Stimulated activated memory B cell treated with anti-CD40 and anti-IgM and Interleukin-4, amounts not matched to agents 10 μg/mL and 1 μg/mL and 100 μg/mL, for 72 hours (primary cell): ENCODE data around the gene SLC7A1.

Experiments
- ATAC-seq: fragments of 150-1000 bp; cut with Tn5 transposase; 2 replicates; pipeline ENCODE4 v1.10.0; 2021
- H3K27ac Mint-ChIP-seq: one replicate; pipeline ENCODE4 v1.8.0; 2022; ENCODE audit warnings: mild to moderate bottlenecking, mixed read lengths
- H3K27me3 Mint-ChIP-seq: one replicate; pipeline ENCODE4 v1.8.0; 2022; ENCODE audit warnings: mixed read lengths
- H3K36me3 Mint-ChIP-seq: one replicate; pipeline ENCODE4 v1.8.0; 2022; ENCODE audit warnings: mixed read lengths
- H3K4me1 Mint-ChIP-seq: one replicate; pipeline ENCODE4 v1.8.0; 2022; ENCODE audit warnings: mixed read lengths
- H3K4me3 Mint-ChIP-seq: one replicate; pipeline ENCODE4 v1.8.0; 2022; ENCODE audit warnings: mild to moderate bottlenecking, moderate library complexity, mixed read lengths
- H3K9me3 Mint-ChIP-seq: one replicate; pipeline ENCODE4 v1.8.0; 2022; ENCODE audit warnings: mixed read lengths

Gene SLC7A1

DNA sequence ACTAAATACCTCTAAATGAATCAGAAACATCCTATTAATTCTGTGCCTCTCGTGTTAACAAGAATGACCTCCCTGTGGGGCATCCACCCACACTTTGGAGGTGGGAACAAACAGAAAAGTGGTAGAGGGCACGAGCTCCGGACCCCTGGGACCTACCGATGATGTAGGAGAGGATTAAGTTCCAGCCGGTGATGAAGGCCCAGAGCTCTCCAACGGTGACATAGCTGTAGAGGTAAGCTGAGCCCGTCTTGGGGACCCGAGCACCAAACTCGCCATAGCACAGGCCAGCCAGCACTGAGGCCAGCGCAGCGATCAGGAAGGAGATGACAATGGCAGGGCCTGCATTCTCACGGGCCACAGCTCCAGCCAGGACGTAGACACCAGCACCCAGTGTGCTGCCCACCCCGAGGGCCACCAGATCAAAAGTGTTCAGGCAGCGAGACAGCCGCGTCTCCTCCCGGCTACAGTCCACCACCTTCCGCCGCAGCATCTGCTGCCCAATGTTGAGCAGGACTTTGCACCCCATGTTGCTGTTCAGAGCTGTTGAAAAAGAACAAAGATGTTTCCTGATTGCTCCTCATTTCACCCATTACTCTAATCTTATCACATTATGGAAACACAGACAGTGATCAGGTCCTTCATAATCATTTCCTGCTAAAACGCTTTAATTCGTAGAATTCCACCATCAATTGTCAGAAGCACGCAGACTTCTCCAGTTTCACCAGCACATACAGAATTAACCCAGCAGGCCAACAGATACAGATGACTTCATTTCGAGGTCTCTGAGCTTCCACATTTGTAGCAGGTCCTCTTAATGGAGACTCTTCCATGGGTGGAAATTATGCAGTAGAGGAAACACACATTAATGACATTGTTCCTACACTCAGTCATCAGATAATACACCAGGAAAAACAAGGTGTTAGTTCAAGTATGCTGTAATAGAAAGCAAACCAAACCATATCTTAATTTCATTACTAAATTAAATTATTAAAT lies 59.5 kb downstream of the SLC7A1 start:
- no peak for ATAC-seq
- no peaks in the 10 kb centered on the region for H3K9me3 Mint-ChIP-seq
- H3K4me3 Mint-ChIP-seq, result no peak overlapping the region
- H3K4me1 Mint-ChIP-seq, result peaks cover 4% of the 10 kb centered on the region
- peaks cover 42% of the 10 kb centered on the region for H3K36me3 Mint-ChIP-seq
- no peak overlapping the region for H3K27ac Mint-ChIP-seq
- no peaks in the 10 kb centered on the region for H3K27me3 Mint-ChIP-seq

DNA sequence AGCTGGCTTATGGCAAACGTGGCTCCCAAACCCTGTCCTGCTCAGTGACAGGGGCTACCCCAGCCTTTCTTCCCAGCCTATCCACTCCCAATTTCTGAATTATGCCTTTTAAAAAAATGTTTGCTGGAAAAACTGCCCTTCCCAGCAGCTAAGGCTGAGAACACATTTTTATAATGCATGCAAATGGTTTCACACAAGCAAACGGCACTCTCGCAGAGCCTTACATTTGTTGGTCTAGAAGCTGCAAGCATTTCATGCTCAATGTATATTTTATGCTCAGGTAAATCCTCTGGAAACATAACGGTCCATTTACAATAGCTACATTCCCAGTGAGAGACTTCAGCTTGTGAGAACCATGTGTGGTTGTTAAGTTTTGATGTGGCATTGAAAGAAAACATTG lies 61.4 kb downstream of the SLC7A1 start:
- peaks cover 56% of the 10 kb centered on the region for H3K36me3 Mint-ChIP-seq
- ATAC-seq, result no peak
- no peaks in the 10 kb centered on the region for H3K27me3 Mint-ChIP-seq
- no peak overlapping the region for H3K27ac Mint-ChIP-seq
- H3K9me3 Mint-ChIP-seq, result no peaks in the 10 kb centered on the region
- H3K4me3 Mint-ChIP-seq, result no peak overlapping the region
- no peaks in the 10 kb centered on the region for H3K4me1 Mint-ChIP-seq

GRCh38 chr13:29532821-29533220 lies 62.7 kb downstream of the SLC7A1 start:
- H3K36me3 Mint-ChIP-seq, result peaks cover 60% of the 10 kb centered on the region
- no peaks in the 10 kb centered on the region for H3K9me3 Mint-ChIP-seq
- no peaks in the 10 kb centered on the region for H3K4me1 Mint-ChIP-seq
- H3K27ac Mint-ChIP-seq, result no peak overlapping the region
- H3K27me3 Mint-ChIP-seq, result no peaks in the 10 kb centered on the region
- ATAC-seq, result no peak
- no peak overlapping the region for H3K4me3 Mint-ChIP-seq

GRCh38 chr13:29532116-29532515 lies 63.4 kb downstream of the SLC7A1 start:
- H3K4me1 Mint-ChIP-seq, result no peaks in the 10 kb centered on the region
- no peaks in the 10 kb centered on the region for H3K27me3 Mint-ChIP-seq
- no peak overlapping the region for H3K4me3 Mint-ChIP-seq
- no peak for ATAC-seq
- H3K27ac Mint-ChIP-seq, result no peak overlapping the region
- H3K36me3 Mint-ChIP-seq, result peaks cover 64% of the 10 kb centered on the region
- no peaks in the 10 kb centered on the region for H3K9me3 Mint-ChIP-seq

GRCh38 chr13:29530901-29531300 lies 64.6 kb downstream of the SLC7A1 start:
- H3K4me3 Mint-ChIP-seq, result no peak overlapping the region
- ATAC-seq, result no peak
- peaks cover 67% of the 10 kb centered on the region for H3K36me3 Mint-ChIP-seq
- no peaks in the 10 kb centered on the region for H3K27me3 Mint-ChIP-seq
- H3K4me1 Mint-ChIP-seq, result no peaks in the 10 kb centered on the region
- no peaks in the 10 kb centered on the region for H3K9me3 Mint-ChIP-seq
- no peak overlapping the region for H3K27ac Mint-ChIP-seq

- Mint-ChIP-seq H3K9me3 (no peaks in the 10 kb centered on the region), H3K4me3 (no peak overlapping the region), H3K27me3 (no peaks in the 10 kb centered on the region), H3K27ac (no peak overlapping the region), H3K36me3 (peaks cover 63% of the 10 kb centered on the region), H3K4me1 (no peaks in the 10 kb centered on the region)
- no peak for ATAC-seq
These were observed 65.7 kb downstream of the SLC7A1 start for GRCh38 chr13:29529754-29530153.

DNA sequence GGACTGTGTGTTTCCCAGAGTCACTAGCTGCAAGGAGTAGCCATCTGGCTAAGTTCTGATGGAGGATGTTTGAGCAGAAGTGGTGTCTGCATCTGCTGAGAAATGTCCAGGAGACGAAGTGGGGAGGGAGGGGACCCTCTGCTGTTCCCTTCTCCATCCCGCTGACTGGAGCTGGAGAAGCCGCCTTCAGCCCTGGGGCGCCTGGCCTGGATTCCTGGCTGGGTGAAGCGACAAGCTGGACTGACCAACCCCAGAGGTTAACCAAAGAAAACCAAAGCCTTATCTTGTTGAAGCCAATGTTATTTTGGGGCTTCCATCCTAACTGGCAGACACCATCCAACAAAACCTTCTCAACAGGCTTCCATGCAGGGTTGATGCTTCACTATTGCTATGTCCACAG lies 67.6 kb downstream of the SLC7A1 start:
- Mint-ChIP-seq H3K9me3 (no peaks in the 10 kb centered on the region), H3K36me3 (peaks cover 59% of the 10 kb centered on the region), H3K27me3 (no peaks in the 10 kb centered on the region), H3K27ac (no peak overlapping the region), H3K4me3 (no peak overlapping the region), H3K4me1 (no peaks in the 10 kb centered on the region)
- no peak for ATAC-seq

GRCh38 chr13:29527511-29527910 lies 68.0 kb downstream of the SLC7A1 start:
- ATAC-seq, result no peak
- H3K27me3 Mint-ChIP-seq, result no peaks in the 10 kb centered on the region
- no peak overlapping the region for H3K4me3 Mint-ChIP-seq
- no peaks in the 10 kb centered on the region for H3K9me3 Mint-ChIP-seq
- no peak overlapping the region for H3K27ac Mint-ChIP-seq
- H3K4me1 Mint-ChIP-seq, result no peaks in the 10 kb centered on the region
- peaks cover 56% of the 10 kb centered on the region for H3K36me3 Mint-ChIP-seq

DNA sequence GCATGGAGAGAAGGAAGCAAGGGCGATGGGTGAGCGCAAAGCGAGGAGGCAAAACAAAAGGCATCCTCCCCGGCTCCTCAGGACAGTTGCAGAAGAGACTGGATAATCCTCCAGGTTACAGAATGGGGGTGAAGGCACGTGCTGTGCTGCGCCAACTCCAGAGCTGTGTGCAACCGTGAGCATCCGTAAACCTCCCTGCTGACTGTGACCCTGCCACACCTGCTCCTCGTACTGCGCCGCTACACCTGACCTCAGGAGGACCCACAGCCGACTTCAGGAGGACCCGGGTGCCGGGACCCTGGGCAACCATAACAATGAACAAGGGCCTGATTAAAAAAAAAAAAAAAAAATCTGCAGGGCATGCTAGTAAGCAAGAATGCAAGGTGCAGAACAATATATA lies 68.7 kb downstream of the SLC7A1 start:
- Mint-ChIP-seq H3K4me3 (no peak overlapping the region), H3K27ac (no peak overlapping the region)

DNA sequence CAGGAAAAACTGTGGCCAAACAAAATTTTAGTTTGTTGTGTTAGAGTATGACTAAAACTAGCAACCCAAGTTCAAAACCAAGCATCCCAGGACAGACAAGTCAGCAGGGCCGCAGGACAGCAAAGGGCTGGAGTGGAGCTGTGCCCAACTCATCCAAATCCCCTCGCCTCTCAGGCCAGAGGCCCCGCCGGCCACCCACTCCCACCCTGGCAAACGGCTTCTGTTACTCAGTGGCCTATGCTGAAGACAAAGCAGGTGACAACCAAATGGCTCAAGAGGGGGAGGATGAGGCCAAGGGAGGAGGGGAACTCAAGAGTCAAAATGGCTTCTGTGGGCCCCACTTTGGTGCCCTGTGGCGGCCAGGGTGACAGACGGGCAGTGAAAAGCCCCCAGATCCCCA lies 69.7 kb downstream of the SLC7A1 start:
- Mint-ChIP-seq H3K27me3 (no peaks in the 10 kb centered on the region), H3K4me3 (no peak overlapping the region)

More for the DNA sequence above, 68.7 kb downstream of the SLC7A1 start:
- no peak for ATAC-seq
- no peaks in the 10 kb centered on the region for H3K27me3 Mint-ChIP-seq
- H3K36me3 Mint-ChIP-seq, result peaks cover 57% of the 10 kb centered on the region
- no peaks in the 10 kb centered on the region for H3K9me3 Mint-ChIP-seq
- no peaks in the 10 kb centered on the region for H3K4me1 Mint-ChIP-seq

DNA sequence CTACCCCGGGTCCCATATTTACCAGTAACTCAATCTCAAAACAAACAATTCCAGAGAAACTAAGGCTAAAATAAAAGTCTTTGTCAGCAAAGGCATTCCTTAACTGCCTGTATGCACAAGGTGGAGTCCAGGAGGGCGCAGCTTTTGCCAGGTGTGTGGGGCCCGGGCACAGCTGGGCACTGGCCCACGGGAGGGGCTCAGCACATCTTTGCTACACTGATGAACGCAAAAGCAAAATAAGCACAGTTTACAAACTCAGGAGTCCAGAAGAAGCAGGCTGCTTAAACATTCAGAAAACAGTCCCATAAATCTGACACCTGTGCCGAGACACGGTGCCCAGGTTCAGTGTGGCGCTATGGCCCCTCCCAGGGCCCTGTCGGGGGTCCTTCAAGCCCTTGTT lies 70.8 kb downstream of the SLC7A1 start:
- Mint-ChIP-seq H3K27ac (no peak overlapping the region), H3K27me3 (no peaks in the 10 kb centered on the region), H3K36me3 (peaks cover 50% of the 10 kb centered on the region), H3K9me3 (no peaks in the 10 kb centered on the region), H3K4me1 (no peaks in the 10 kb centered on the region), H3K4me3 (no peak overlapping the region)
- no peak for ATAC-seq

More for the DNA sequence above, 69.7 kb downstream of the SLC7A1 start:
- Mint-ChIP-seq H3K9me3 (no peaks in the 10 kb centered on the region), H3K36me3 (peaks cover 55% of the 10 kb centered on the region), H3K4me1 (no peaks in the 10 kb centered on the region), H3K27ac (no peak overlapping the region)
- no peak for ATAC-seq

DNA sequence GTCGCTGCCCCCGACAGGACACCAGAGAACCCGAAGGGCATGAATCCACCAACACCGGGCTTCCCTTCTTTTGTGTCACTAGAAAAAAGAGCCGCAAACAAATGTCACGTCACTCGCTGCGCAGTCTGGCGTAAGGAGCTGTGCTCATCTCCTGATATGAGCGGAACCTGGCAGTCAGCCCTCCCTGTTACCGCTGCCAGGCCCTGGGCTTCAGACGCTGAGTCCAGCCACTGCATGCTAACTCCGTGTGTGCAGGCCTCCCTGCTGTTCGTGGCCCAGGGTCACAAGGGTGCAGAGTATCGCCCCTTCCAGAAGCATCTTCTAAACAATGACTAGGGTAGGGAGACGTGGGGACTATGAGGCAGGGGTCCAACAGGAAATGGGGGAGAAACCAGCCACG lies 71.3 kb downstream of the SLC7A1 start:
- Mint-ChIP-seq H3K27me3 (no peaks in the 10 kb centered on the region), H3K27ac (no peak overlapping the region), H3K36me3 (peaks cover 48% of the 10 kb centered on the region), H3K9me3 (no peaks in the 10 kb centered on the region), H3K4me3 (no peak overlapping the region), H3K4me1 (no peaks in the 10 kb centered on the region)
- ATAC-seq, result no peak

- H3K27me3 Mint-ChIP-seq, result no peaks in the 10 kb centered on the region
- peaks cover 45% of the 10 kb centered on the region for H3K36me3 Mint-ChIP-seq
- H3K4me1 Mint-ChIP-seq, result no peaks in the 10 kb centered on the region
- no peak overlapping the region for H3K27ac Mint-ChIP-seq
- no peak overlapping the region for H3K4me3 Mint-ChIP-seq
- ATAC-seq, result no peak
- no peaks in the 10 kb centered on the region for H3K9me3 Mint-ChIP-seq
These were observed 72.1 kb downstream of the SLC7A1 start for GRCh38 chr13:29523199-29523961.

DNA sequence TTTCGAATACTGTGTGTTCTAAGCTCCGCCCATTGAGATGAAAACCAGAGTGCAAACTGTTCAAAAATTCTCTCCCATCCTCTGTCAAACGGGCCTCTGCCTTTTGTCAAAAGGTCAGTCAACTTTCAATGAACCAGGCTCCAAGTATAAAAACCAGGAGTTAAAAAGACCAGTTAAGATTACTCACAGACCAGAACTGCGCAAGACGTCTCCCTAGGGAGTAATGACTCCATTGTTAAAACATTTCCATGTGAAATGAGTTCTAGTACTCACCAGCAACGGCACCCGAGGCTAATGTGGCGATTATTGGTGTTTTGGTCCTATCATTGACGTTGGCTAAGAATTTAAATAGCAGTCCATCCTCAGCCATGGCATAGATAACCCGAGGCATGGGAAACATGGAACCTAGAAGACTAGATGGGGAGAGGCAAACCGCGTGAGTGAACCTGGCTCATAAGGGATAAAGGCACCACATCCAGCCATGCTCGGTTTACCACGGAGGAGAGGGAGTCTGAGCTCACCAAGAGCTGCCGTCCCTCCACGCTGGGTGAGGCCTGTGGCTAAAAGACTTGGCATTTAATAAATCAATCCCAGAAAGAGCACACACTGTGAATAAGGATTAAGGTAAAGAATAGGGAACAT lies 73.3 kb downstream of the SLC7A1 start:
- Mint-ChIP-seq H3K9me3 (no peaks in the 10 kb centered on the region), H3K36me3 (peaks cover 44% of the 10 kb centered on the region), H3K4me1 (no peaks in the 10 kb centered on the region), H3K4me3 (no peak overlapping the region), H3K27me3 (no peaks in the 10 kb centered on the region), H3K27ac (no peak overlapping the region)
- no peak for ATAC-seq

DNA sequence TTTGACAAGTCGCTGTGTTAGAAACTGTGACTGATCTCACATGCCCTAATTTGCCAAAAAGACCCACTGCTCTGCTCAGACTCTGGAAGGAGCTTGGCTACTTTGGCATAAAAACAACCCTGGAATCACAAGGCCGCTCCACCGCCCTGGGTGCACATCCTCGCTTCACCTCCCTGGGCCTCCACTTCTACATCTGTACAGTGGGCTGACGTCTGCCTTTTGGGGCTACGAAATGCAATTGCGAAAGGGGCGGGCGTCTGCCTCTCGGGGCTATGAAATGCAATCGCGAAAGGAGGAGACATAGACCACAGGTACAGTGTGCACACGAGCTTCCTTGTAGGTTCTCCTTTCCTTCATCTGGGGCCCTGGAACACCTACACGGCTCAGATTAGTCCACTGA lies 74.2 kb downstream of the SLC7A1 start:
- no peak for ATAC-seq
- no peak overlapping the region for H3K27ac Mint-ChIP-seq
- H3K9me3 Mint-ChIP-seq, result no peaks in the 10 kb centered on the region
- peaks cover 38% of the 10 kb centered on the region for H3K36me3 Mint-ChIP-seq
- H3K27me3 Mint-ChIP-seq, result no peaks in the 10 kb centered on the region
- H3K4me3 Mint-ChIP-seq, result no peak overlapping the region
- no peaks in the 10 kb centered on the region for H3K4me1 Mint-ChIP-seq
